IMR-90 (cell line): ENCODE results near the gene ITGA2.

Experiments
- CEBPB ChIP-seq: IDR thresholded peaks from 2 replicates; pipeline ENCODE4 v1.6.1; 2012; ENCODE audit warnings: low read depth, low read length, improper control_type of control experiment
- MAZ ChIP-seq: IDR thresholded peaks from 2 replicates; pipeline ENCODE4 v1.6.1; 2012; ENCODE audit warnings: low read depth, mild to moderate bottlenecking, low read length, improper control_type of control experiment, moderate library complexity, borderline replicate concordance
- RAD21 ChIP-seq: IDR thresholded peaks from 2 replicates; pipeline ENCODE4 v1.6.1; 2012; ENCODE audit warnings: low read length, improper control_type of control experiment
- TF ChIP-seq, protein P1 (sequence below): conservative IDR thresholded peaks from 2 replicates; pipeline ENCODE4 v1.5.1; 2012; ENCODE audit warnings: mild to moderate bottlenecking, low read depth, low read length, improper control_type of control experiment

DNA sequence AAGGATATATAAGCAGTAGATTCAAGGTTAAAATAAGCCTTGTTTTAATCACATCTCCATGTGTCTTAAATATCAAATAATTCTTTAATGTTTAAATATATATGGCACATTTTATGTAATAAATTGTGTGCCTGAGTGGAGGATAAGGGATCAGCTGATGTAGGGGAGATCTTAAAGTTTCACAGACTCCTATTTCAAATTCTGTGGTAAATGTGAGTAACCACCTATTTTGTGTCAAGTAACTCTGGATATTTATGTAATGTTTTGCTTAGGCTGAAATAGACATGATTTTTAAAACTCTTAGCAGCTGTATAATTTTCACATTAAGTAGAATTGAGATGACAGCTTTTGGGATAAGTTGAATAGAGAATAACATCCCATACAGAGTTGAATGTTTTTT, 41.3 kb upstream of the ITGA2 start:
- TF ChIP-seq, protein P1, sequence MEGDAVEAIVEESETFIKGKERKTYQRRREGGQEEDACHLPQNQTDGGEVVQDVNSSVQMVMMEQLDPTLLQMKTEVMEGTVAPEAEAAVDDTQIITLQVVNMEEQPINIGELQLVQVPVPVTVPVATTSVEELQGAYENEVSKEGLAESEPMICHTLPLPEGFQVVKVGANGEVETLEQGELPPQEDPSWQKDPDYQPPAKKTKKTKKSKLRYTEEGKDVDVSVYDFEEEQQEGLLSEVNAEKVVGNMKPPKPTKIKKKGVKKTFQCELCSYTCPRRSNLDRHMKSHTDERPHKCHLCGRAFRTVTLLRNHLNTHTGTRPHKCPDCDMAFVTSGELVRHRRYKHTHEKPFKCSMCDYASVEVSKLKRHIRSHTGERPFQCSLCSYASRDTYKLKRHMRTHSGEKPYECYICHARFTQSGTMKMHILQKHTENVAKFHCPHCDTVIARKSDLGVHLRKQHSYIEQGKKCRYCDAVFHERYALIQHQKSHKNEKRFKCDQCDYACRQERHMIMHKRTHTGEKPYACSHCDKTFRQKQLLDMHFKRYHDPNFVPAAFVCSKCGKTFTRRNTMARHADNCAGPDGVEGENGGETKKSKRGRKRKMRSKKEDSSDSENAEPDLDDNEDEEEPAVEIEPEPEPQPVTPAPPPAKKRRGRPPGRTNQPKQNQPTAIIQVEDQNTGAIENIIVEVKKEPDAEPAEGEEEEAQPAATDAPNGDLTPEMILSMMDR = no peak
- TF ChIP-seq CEBPB = no peak
- no peak for TF ChIP-seq MAZ
- no peak for TF ChIP-seq RAD21
